Adrenal gland (tissue), 12 donors: ENCODE results near the gene NOS3. TPM values are rescaled to one million over a fixed set of nuclear protein-coding genes. Genes with fewer than 3 reads are reported as not detected.

Experiments used
- DNase-seq, 7 donors: peaks; one replicate each; pipeline ENCODE4 v3.0.0-alpha.2; 2019 to 2020
- H3K27ac ChIP-seq, 5 donors: fragments of 200-600 bp; sonication (generic) in 4 of 5; 1 replicate in 3 of 5; 2 replicates in 2 of 5; pipeline versions ENCODE4 v1.5.1 to v1.8.0; 2016 to 2020; ENCODE audit warnings: mild to moderate bottlenecking in 1 of 5
- H3K27me3 ChIP-seq: fragments of 200-600 bp; 2 replicates; pipeline ENCODE4 v1.8.0; 2021
- H3K36me3 ChIP-seq, 2 donors: fragments of 200-600 bp; replicated peaks in 1 of 2; 1 replicate in 1 of 2; 2 replicates in 1 of 2; pipeline versions ENCODE4 v1.5.1 to v1.8.0; 2018 to 2022
- H3K4me1 ChIP-seq, 2 donors: fragments of 200-600 bp; replicated peaks in 1 of 2; 1 replicate in 1 of 2; 2 replicates in 1 of 2; pipeline versions ENCODE4 v1.5.1 to v1.8.0; 2018 to 2021
- H3K4me3 ChIP-seq, 4 donors: fragments of 200-600 bp; sonication (generic) in 3 of 4; one replicate each; pipeline ENCODE4 v1.5.1; 2016 to 2018
- H3K9me3 ChIP-seq, 3 donors: fragments of 200-600 bp; sonication (generic) in 1 of 3; replicated peaks in 1 of 3; 1 replicate in 2 of 3; 2 replicates in 1 of 3; pipeline versions ENCODE4 v1.5.1 to v1.8.0; 2016 to 2021
- CTCF ChIP-seq, 6 experiments: fragments of 450-650 bp in 4 of 6; fragments of 200-600 bp in 2 of 6; sonication (generic) in 1 of 6; IDR thresholded peaks; 1 replicate in 5 of 6; 2 replicates in 1 of 6; pipeline versions ENCODE4 v1.5.1 to v1.8.0; 2016 to 2021; ENCODE audit warnings: antibody characterized with exemption in 6 of 6, mild to moderate bottlenecking in 2 of 6, moderate library complexity in 1 of 6
- POLR2A ChIP-seq, 2 donors: fragments of 450-650 bp; IDR thresholded peaks; one replicate each; pipeline ENCODE4 v1.6.1; 2017; ENCODE audit warnings: antibody characterized with exemption in 2 of 2, mild to moderate bottlenecking in 2 of 2, moderate library complexity in 1 of 2
- WGBS, 4 donors: extraction: QIAGEN DNeasy Blood & Tissue Kit in 2 of 4; methylation state at CpG; one replicate each; pipeline versions ENCODE4 v1.1.5 to v1.1.7; 2013 to 2017; 5-methylcytosine and 5-hydroxymethylcytosine counted together
- intact Hi-C, 2 donors: fragments of 100-400 bp; cut with DNase I; formaldehyde crosslinking; loops; one replicate each; pipeline versions ENCODE4 v1.14.1 to v1.15.0; 2022 to 2023
- polyA plus RNA-seq, 3 donors: library from polyadenylated mRNA; stranded (reverse); fragments of 200-250 nt in 2 of 3; fragments of 350-450 nt in 1 of 3; fragmentation: Illumina TruSeq in 1 of 3; extraction: RNeasy Lipid Tissue Mini Kit (QIAGEN cat#74804) in 1 of 3; gene quantifications; one replicate each; pipeline ENCODE4 v1.2.3, GENCODE V29; 2013 to 2014
- total RNA-seq, 9 donors: library from RNA; depleted of rRNA in 4 of 9; stranded (reverse); fragments of >200 nt in 4 of 9; fragments of 120-200 nt in 1 of 9; fragmentation: NEBNext Ultra II Directional in 1 of 9; extraction: Animal tissue kit (Norgen Biotek cat#: 25700) in 1 of 9; gene quantifications; one replicate each; pipeline versions ENCODE4 v1.1.0 to v1.2.4, GENCODE V29; 2013 to 2023
- donor health status: healthy with polysubstance abuse.
- donor health status: Bipolar disorder and iron deficiency.
- donor health status: DM: yes; HTN: yes; CAD: no.
- donor health status: DM: no; HTN: no; CAD: no.
- donor health status: DM: no; HTN: no; CAD: no.
- donor health status: DM: yes; HTN: yes; CAD: no.

Gene NOS3
- total and polyA plus RNA-seq, 12 donors = 2.2 to 26.5 (median 15.1) TPM

DNA sequence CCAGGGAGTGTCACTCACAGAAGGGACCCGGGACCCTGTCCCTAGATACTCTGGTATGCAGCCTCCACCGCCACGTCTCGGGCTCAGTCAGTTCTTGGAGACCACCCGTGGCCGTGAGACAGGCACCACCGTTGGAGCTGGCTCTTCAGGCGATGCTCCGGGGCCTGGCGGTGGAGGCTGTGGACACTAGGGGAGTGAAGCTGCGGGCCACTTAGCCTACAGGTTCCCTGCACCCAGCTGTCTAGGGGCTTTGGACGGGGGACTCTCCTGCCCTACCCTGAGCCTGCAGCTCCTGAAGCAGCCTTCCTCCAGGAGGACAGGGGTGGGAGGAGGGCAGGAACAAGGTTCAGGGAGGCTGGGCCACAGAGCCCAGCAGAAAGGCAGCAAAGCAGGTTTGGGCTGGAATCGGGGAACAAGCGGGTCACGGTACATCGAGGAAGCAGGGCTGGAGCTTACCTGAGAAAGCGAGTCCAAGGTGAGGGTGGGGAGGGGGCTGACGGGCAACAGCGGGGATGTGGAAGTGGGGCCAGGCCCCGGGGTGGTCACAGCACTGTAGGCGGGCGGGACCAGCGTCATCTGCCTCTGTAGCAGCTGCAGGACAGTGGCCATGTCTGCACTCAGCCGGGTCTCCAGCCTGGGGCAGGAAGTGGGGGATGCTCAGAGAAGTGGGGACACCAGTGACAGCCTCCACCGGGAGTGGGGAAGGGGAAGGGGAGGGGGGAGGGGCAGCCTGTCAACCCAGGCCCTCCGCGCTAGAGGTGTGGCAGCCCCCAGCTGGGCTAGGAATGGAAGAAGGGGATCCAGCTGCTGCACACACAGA is 44.2 kb upstream of the NOS3 start:
- Histone ChIP-seq H3K4me1 (peaks cover 0 to 3% of the 10 kb centered on the region in 2 donors), H3K36me3 (no peaks in the 10 kb centered on the region), H3K9me3 (no peaks in the 10 kb centered on the region), H3K27me3 (no peaks in the 10 kb centered on the region), H3K27ac (peak overlapping the region in 1 of 5 donors; percentile 79), H3K4me3 (no peak overlapping the region)
- intact Hi-C loops = no loop called here
- TF ChIP-seq CTCF (IDR thresholded peaks at IDR 0.05) = no peak
- TF ChIP-seq POLR2A (IDR thresholded peaks at IDR 0.05) = no peak
- 76 to 88% (median 83%) methylated on average over 8 to 27 of the region's 27 CpGs for WGBS, 4 donors
- DNase-seq = peak in 4 of 7 donors; percentile 14 to 60 (median 14)

DNA sequence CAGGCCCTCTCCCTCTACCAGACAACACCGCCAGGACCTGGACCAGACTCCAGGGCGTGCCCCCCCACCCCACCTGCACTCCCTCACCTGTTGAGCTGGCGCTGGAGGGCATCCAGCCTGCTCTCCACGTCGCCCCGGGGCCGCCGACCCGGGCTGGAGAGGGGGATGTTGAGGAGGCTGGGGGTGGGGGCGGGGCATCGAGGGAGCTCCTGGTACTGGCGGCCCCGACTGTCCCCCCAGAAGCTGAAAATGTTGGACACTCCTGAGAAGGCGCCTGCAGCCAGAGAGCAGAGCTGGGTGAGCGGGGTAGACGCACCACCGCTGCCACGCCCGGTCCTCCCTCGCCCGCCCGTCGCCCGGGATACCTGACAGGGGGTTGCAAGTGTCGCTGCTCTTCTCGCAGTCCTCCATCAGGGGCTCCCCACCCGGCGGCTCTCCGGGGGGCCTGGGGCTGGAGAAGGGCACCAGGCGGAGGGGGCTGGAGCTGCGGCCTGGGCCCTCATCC is 43.5 kb upstream of the NOS3 start:
- peak in 4 of 7 donors; percentile 4 to 62 (median 14) for DNase-seq
- TF ChIP-seq CTCF (IDR thresholded peaks at IDR 0.05) (no peak), POLR2A (IDR thresholded peaks at IDR 0.05) (no peak)
- Histone ChIP-seq H3K4me3 (no peak overlapping the region), H3K36me3 (no peaks in the 10 kb centered on the region), H3K27ac (peak overlapping the region in 1 of 5 donors; percentile 79), H3K4me1 (peaks cover 0 to 3% of the 10 kb centered on the region in 2 donors), H3K9me3 (no peaks in the 10 kb centered on the region), H3K27me3 (no peaks in the 10 kb centered on the region)
- 20 to 45% (median 39%) methylated on average over 1 to 31 of the region's 31 CpGs for WGBS, 4 donors
- intact Hi-C loops = no loop called here

GRCh38 chr7:150947761-150948651 is 42.8 kb upstream of the NOS3 start:
- Histone ChIP-seq H3K4me3 (no peak overlapping the region), H3K27ac (peak overlapping the region in 1 of 5 donors; percentile 79), H3K36me3 (no peaks in the 10 kb centered on the region), H3K4me1 (peaks cover 0 to 3% of the 10 kb centered on the region in 2 donors), H3K27me3 (no peaks in the 10 kb centered on the region), H3K9me3 (no peaks in the 10 kb centered on the region)
- 51 to 60% (median 54%) methylated on average over 18 to 34 of the region's 34 CpGs for WGBS, 4 donors
- TF ChIP-seq POLR2A (IDR thresholded peaks at IDR 0.05) = no peak
- no peak for TF ChIP-seq CTCF (IDR thresholded peaks at IDR 0.05)
- intact Hi-C loops = no loop called here
- DNase-seq = peak in 4 of 7 donors; percentile 6 to 56 (median 12)

DNA sequence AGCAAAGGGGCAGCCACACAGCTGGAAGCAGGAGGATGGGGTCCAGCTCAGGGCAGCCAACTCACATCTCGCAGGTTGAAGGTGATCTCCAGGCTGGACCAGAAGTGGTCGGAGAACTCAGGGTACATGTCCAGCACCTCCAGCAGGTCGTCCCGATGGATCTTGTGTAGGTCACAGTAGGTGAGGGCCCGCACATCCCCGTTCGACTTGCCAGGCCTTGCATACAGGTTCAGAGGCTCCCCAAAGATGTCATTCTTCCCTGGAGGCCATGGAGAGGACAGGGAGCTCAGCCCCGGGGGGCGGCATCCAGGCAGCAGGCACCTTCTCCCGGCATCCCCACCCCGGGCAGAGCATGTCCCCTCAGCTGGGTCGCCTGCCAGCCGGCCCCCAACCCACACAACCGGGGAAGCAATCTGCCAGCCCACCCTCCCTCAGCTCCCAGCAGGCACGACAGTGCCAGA is 42.0 kb upstream of the NOS3 start:
- H3K36me3 ChIP-seq = no peaks in the 10 kb centered on the region
- intact Hi-C loops = no loop called here
- H3K4me1 ChIP-seq = peaks cover 0 to 3% of the 10 kb centered on the region in 2 donors
- peak in 4 of 7 donors; percentile 7 to 51 (median 12) for DNase-seq
- no peak overlapping the region for H3K4me3 ChIP-seq
- WGBS, 4 donors = 81 to 97% (median 85%) methylated on average over 6 to 15 of the region's 15 CpGs
- TF ChIP-seq POLR2A (IDR thresholded peaks at IDR 0.05) (no peak), CTCF (IDR thresholded peaks at IDR 0.05) (no peak)
- H3K9me3 ChIP-seq = no peaks in the 10 kb centered on the region
- no peaks in the 10 kb centered on the region for H3K27me3 ChIP-seq
- no peak overlapping the region for H3K27ac ChIP-seq
